Measurements from ENCODE around the gene PHF19. TPM values are rescaled to one million over a fixed set of nuclear protein-coding genes. Genes with fewer than 3 reads are reported as not detected.

The PHF19 gene
- polyA plus RNA-seq, 1 donor (not counting 4 experiments of a cell fraction or from before 2014, with no cell fraction given), result 11.7 TPM

DNA sequence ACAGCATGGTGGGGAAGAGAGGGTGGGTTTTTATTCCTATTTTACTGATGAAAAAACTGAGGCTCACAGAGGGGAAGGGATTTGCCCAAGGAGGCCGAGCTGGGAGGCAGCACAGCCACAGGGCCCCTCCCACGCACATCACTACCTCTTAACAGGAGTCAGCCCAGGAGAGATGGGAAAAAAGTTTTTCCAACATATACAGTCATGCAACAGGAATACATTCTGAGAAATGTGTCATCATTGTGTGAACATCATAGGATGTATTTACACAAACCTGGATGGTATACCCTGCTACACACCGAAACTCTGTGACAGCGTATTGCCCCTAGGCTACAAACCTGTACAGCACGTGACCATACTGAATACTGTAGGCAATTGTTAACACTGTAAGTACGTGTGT is 38.0 kb upstream of the PHF19 start:
- no peak overlapping the region for H3K4me2 ChIP-seq (ENCODE audit: control insufficient read depth, extremely low read depth, insufficient read depth, low read depth, low read length)
- dilution Hi-C loops (cut with MboI; ENCODE audit: extremely low pct_ligation_motif_present, low sequenced_read_pairs), result no loop called here
- H3K27me3 ChIP-seq (ENCODE audit: control insufficient read depth, extremely low read depth, insufficient read depth, low read length), result no peaks in the 10 kb centered on the region
- no peaks in the 10 kb centered on the region for H3K9me3 ChIP-seq (ENCODE audit: control insufficient read depth, low read depth, low read length)
- FAIRE-seq (no peak), DNase-seq (ENCODE audit: low read depth, low spot score) (no peak)
- TF ChIP-seq EZH2 (IDR thresholded peaks at IDR 0.05; ENCODE audit: low read length), result no peak
- no peaks in the 10 kb centered on the region for H3K79me2 ChIP-seq (ENCODE audit: control insufficient read depth, insufficient read depth, low read length)
- no peaks in the 10 kb centered on the region for H4K20me1 ChIP-seq (ENCODE audit: control insufficient read depth, extremely low read depth, insufficient read depth, low read length)
- H3K9me1 ChIP-seq (ENCODE audit: control insufficient read depth, extremely low read depth, insufficient read depth, low read length), result no peaks in the 10 kb centered on the region
- no peak overlapping the region for H2AFZ ChIP-seq (ENCODE audit: control insufficient read depth, low read length)
- H3K36me3 ChIP-seq (ENCODE audit: control insufficient read depth in 2 of 2, extremely low read depth in 1 of 2, insufficient read depth in 2 of 2, low read length in 2 of 2), result no peaks in the 10 kb centered on the region
- no peak overlapping the region for H3K27ac ChIP-seq (ENCODE audit: control insufficient read depth, insufficient read depth, low read length)
- H3K4me3 ChIP-seq (ENCODE audit: control insufficient read depth in 2 of 3, extremely low read depth in 1 of 3, insufficient read depth in 2 of 3, low read depth in 1 of 3, low read length in 3 of 3), result no peak overlapping the region
- no peak overlapping the region for H3K9ac ChIP-seq (ENCODE audit: control insufficient read depth, extremely low read depth, insufficient read depth, low read length)
- peaks cover 12% of the 10 kb centered on the region for H3K4me1 ChIP-seq (ENCODE audit: control insufficient read depth, extremely low read depth, insufficient read depth, low read length)

DNA sequence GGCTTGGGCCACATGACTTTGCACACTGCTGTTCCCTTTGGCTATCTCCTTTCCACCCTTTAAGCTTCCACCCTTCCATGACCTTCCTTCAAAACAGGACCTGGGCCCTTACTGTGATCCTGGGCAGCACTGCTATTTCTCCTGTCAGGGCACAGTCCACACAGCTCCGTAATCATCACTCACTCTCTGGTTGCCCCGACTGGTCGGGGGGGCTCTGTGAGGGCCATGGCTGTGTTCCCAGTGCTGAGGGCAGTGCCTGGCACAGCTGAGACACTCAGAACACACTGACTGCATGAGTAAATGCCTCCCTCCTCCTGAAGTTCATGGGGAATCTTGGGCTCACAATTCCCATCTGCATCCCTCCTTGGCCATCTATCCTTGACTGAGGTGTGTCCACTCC is 37.4 kb upstream of the PHF19 start:
- Histone ChIP-seq H3K79me2 (ENCODE audit: control insufficient read depth, insufficient read depth, low read length) (no peaks in the 10 kb centered on the region), H3K27me3 (ENCODE audit: control insufficient read depth, extremely low read depth, insufficient read depth, low read length) (no peaks in the 10 kb centered on the region), H4K20me1 (ENCODE audit: control insufficient read depth, extremely low read depth, insufficient read depth, low read length) (no peaks in the 10 kb centered on the region), H3K4me1 (ENCODE audit: control insufficient read depth, extremely low read depth, insufficient read depth, low read length) (peaks cover 14% of the 10 kb centered on the region), H3K4me2 (ENCODE audit: control insufficient read depth, extremely low read depth, insufficient read depth, low read depth, low read length) (no peak overlapping the region), H3K9me1 (ENCODE audit: control insufficient read depth, extremely low read depth, insufficient read depth, low read length) (no peaks in the 10 kb centered on the region), H3K27ac (ENCODE audit: control insufficient read depth, insufficient read depth, low read length) (no peak overlapping the region), H3K9me3 (ENCODE audit: control insufficient read depth, low read depth, low read length) (no peaks in the 10 kb centered on the region), H3K36me3 (ENCODE audit: control insufficient read depth in 2 of 2, extremely low read depth in 1 of 2, insufficient read depth in 2 of 2, low read length in 2 of 2) (no peaks in the 10 kb centered on the region), H3K9ac (ENCODE audit: control insufficient read depth, extremely low read depth, insufficient read depth, low read length) (no peak overlapping the region), H2AFZ (ENCODE audit: control insufficient read depth, low read length) (no peak overlapping the region), H3K4me3 (ENCODE audit: control insufficient read depth in 2 of 3, extremely low read depth in 1 of 3, insufficient read depth in 2 of 3, low read depth in 1 of 3, low read length in 3 of 3) (no peak overlapping the region)
- dilution Hi-C loops (cut with MboI; ENCODE audit: extremely low pct_ligation_motif_present, low sequenced_read_pairs), result no loop called here
- FAIRE-seq (no peak), DNase-seq (ENCODE audit: low read depth, low spot score) (no peak)
- TF ChIP-seq, protein P1, sequence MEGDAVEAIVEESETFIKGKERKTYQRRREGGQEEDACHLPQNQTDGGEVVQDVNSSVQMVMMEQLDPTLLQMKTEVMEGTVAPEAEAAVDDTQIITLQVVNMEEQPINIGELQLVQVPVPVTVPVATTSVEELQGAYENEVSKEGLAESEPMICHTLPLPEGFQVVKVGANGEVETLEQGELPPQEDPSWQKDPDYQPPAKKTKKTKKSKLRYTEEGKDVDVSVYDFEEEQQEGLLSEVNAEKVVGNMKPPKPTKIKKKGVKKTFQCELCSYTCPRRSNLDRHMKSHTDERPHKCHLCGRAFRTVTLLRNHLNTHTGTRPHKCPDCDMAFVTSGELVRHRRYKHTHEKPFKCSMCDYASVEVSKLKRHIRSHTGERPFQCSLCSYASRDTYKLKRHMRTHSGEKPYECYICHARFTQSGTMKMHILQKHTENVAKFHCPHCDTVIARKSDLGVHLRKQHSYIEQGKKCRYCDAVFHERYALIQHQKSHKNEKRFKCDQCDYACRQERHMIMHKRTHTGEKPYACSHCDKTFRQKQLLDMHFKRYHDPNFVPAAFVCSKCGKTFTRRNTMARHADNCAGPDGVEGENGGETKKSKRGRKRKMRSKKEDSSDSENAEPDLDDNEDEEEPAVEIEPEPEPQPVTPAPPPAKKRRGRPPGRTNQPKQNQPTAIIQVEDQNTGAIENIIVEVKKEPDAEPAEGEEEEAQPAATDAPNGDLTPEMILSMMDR (optimal IDR thresholded peaks at IDR 0.05 in 1 of 3, IDR thresholded peaks at IDR 0.05 in 1 of 3, conservative IDR thresholded peaks at IDR 0.05 in 1 of 3; ENCODE audit: extremely low read depth in 1 of 3, insufficient read depth in 2 of 3, low read length in 3 of 3), result no peak
- no peak for TF ChIP-seq EZH2 (IDR thresholded peaks at IDR 0.05; ENCODE audit: low read length)

DNA sequence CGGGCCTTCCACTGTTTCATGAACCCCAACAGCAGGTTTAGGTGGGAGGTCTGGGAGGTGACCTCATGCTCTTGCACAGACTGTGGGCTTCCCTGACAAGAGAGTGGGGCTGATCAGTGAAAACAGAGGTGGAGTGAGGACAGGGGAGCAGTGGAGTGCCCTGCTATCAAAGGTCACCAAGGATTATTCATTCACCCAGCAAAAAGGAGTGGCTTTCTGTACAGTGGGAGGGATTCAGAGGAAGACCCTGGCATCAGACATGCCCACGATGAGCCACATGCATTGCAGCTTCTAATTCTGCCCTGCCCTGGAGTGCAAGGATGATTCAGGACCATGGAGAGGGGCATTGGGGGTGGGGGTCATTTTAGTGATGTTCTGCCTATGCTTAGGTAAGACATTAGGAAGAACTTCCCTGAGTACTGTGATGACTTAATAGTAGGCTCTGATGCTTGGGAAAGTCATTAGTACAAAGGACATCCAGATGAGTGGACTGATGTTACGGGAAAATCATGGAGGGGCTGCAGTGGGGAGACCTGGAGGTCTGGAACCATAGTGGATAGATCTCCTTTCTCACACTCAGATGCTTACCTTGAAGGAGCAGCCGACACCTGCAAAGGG is 36.8 kb upstream of the PHF19 start:
- H4K20me1 ChIP-seq (ENCODE audit: control insufficient read depth, extremely low read depth, insufficient read depth, low read length), result no peaks in the 10 kb centered on the region
- dilution Hi-C loops (cut with MboI; ENCODE audit: extremely low pct_ligation_motif_present, low sequenced_read_pairs), result no loop called here

More for the DNA sequence above, 36.8 kb upstream of the PHF19 start:
- no peak overlapping the region for H2AFZ ChIP-seq (ENCODE audit: control insufficient read depth, low read length)
- H3K9me1 ChIP-seq (ENCODE audit: control insufficient read depth, extremely low read depth, insufficient read depth, low read length), result no peaks in the 10 kb centered on the region
- H3K27ac ChIP-seq (ENCODE audit: control insufficient read depth, insufficient read depth, low read length), result no peak overlapping the region
- no peaks in the 10 kb centered on the region for H3K27me3 ChIP-seq (ENCODE audit: control insufficient read depth, extremely low read depth, insufficient read depth, low read length)
- DNase-seq (ENCODE audit: low read depth, low spot score) (no peak), FAIRE-seq (no peak)
- no peak overlapping the region for H3K4me3 ChIP-seq (ENCODE audit: control insufficient read depth in 2 of 3, extremely low read depth in 1 of 3, insufficient read depth in 2 of 3, low read depth in 1 of 3, low read length in 3 of 3)
- H3K9ac ChIP-seq (ENCODE audit: control insufficient read depth, extremely low read depth, insufficient read depth, low read length), result no peak overlapping the region
- H3K4me2 ChIP-seq (ENCODE audit: control insufficient read depth, extremely low read depth, insufficient read depth, low read depth, low read length), result no peak overlapping the region
- H3K79me2 ChIP-seq (ENCODE audit: control insufficient read depth, insufficient read depth, low read length), result no peaks in the 10 kb centered on the region
- peaks cover 14% of the 10 kb centered on the region for H3K4me1 ChIP-seq (ENCODE audit: control insufficient read depth, extremely low read depth, insufficient read depth, low read length)
- H3K36me3 ChIP-seq (ENCODE audit: control insufficient read depth in 2 of 2, extremely low read depth in 1 of 2, insufficient read depth in 2 of 2, low read length in 2 of 2), result no peaks in the 10 kb centered on the region
- no peaks in the 10 kb centered on the region for H3K9me3 ChIP-seq (ENCODE audit: control insufficient read depth, low read depth, low read length)
- TF ChIP-seq, protein P1 (optimal IDR thresholded peaks at IDR 0.05 in 1 of 3, IDR thresholded peaks at IDR 0.05 in 1 of 3, conservative IDR thresholded peaks at IDR 0.05 in 1 of 3; ENCODE audit: extremely low read depth in 1 of 3, insufficient read depth in 2 of 3, low read length in 3 of 3), result no peak
- no peak for TF ChIP-seq EZH2 (IDR thresholded peaks at IDR 0.05; ENCODE audit: low read length)
